ENCODE measurements around the gene PPP2R3A.
"Not testable (repeated sequence)": the region's sequence is repeated elsewhere in the genome, so short reads cannot be mapped to it uniquely, and the experiment has no call there.

PPP2R3A gene

DNA sequence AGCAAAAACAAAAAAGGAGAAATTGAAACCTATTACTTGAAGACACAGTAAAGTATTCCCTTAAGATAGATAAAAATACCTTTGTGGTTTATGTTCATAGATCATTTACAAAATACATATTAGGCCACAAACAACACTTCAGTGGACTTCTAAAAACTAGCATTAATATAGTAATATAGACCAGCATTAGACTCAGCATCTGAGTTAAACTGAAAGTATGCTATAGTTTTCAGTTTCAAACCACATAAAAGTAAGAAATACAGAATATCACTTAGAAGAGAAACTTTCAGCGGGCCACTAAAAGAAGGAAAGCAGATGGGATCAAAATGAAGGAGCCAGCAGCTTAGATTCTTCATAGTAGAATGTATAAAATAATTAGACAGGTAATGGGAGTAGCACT lies 144.0 kb downstream of the PPP2R3A start:
- DNase-seq = no peak

DNA sequence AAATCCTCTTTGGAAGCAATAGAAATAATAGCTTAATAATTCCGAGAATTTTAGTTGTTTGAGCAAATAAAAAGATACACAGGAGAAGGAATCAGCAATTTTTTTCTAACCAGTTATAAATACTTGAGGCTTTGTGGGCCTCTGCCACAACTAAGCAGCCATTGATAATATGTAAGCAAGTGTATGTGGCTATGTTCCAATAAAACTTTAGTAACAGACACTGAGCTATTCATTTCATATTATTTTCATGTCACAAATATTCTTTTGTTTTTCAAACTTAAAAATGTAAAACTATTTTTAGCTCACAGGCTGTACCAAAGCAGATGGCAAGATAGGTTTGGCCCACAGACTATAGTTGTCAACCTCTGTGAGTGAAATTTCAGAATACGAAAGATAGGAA lies 145.0 kb downstream of the PPP2R3A start:
- DNase-seq = no peak

DNA sequence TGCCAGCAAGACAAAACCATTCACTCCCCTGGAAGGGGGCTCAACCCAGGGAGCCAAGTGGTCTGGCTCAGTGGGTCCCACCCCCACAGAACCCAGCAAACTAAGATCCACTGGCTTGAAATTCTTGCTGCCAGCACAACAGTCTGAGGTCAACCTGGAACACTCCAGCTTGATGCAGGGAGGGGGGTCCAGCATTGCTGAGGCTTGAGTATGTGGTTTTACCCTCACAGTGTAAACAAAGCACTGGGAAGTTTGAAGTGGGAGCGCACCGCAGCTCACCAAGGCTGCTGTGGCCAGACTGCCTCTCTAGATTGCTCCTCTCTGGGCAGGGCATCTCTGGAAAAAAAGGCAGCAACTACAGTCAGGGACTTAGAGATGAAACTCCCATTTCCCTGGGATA lies 148.9 kb downstream of the PPP2R3A start:
- DNase-seq = no peak

DNA sequence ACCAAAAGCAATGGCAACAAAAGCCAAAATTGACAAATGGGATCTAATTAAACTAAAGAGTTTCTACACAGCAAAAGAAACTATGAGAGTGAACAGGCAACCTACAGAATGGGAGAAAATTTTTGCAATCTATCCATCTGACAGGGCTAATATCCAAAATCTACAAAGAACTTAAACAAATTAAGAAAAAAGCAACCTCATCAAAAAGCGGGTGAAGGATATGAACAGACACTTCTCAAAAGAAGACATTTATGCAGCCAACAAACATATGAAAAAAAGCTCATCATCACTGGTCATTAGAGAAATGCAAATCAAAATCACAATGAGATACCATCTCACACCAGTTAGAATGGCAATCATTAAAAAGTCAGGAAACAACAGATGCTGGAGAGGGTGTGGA lies 153.8 kb downstream of the PPP2R3A start:
- not testable (repeated sequence) for DNase-seq

DNA sequence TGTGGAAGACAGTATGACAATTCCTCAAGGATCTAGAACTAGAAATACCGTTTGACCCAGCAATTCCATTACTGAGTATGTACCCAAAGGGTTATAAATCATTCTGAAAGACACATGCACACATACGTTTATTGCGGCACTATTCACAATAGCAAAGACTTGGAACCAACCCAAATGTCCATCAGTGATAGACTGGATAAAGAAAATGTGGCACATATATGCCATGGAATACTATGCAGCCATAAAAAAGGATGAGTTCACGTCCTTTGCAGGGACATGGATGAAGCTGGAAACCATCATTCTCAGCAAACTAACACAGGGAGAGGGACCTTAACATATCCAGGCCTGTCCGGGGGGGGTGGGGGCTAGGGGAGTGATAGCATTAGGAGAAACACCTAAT lies 154.3 kb downstream of the PPP2R3A start:
- DNase-seq = not testable (repeated sequence)

DNA sequence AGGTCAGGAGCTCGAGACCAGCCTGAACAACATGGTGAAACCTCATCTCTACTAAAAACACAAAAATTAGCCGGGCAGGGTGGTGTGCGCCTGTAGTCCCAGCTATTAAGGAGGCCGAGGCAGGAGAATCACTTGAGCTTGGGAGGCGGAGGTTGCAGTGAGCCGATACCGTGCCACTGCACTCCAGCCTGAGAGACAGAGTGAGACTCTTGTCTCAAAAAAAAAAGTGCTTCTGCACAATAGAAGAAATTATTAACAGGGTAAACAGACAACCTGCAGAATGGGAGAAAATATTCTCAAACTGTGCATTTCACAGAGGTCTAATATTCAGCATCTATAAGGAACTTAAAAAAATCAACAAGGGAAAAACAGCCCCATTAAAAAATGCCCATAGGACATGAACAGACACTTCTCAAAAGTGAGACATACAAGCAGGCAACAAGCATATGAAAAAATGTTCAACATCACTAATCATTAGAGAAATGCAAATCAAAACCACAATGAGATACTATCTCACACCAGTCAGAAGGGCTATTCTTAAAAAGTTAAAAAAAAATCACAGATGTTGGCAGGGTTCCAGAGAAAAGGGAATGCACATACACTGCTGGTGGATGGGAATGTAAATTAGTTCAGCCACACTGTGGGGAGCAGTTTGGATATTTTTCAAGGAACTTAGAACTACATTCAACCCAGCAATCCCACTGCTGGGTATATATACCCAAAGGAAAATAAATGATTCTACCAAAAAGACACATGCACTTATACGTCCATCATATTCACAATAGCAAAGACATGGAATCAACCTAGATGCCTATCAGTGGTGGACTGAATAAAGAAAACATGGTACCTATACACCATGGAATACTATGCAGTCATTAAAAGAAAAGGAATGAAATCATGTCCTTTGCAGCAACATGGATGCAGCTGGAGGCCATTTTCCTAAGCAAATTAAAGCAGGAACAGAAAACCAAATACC lies 155.1 kb downstream of the PPP2R3A start:
- DNase-seq = no peak

DNA sequence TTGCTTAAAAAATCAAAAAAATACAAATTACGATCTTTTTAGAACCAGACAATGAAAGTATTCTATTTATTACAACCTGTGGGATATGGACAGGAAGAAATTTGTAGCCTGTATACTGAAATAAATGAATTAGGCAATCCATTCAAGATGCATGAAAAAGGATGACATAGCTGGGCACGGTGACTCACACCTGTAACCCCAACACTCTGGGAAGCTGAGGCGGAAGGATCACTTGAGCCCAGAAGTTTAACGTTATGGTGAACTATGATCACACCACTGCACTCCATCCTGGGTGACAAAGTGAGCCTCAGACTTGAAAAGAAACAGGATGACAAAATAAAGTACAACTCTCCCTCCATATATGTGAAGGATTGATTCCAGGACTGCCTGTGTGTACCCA lies 156.5 kb downstream of the PPP2R3A start:
- DNase-seq = no peak

DNA sequence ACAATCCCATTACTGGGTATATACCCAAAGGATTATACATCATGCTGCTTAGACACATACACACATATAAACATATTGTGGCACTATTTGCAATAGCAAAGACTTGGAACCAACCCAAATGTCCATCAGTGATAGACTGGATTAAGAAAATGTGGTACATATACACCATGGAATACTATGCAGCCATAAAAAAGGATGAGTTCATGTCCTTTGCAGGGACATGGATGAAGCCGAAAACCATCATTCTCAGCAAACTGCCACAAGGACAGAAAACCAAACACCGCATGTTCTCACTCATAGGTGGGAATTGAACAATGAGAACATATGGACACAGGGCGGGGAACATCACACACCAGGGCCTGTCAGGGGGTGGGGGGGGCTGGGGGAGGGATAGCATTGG lies 166.1 kb downstream of the PPP2R3A start:
- not testable (repeated sequence) for DNase-seq

DNA sequence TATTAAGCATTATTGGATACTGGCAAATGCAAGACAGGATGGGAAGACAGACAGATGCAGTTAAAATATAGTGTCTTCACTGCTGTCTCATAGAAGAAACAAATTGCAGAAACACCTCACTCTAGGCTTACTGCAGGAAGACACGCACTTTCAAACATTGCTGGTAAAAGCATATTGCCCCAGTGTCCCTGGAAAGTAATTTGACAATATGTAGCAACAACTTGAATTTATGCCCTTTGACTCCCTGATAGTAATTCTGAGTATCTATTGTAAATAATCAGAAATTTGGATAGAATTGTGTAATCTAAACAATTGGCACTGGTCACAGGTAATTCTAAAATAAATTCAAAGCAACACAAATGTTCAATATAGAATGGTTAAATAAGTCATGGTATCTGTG lies 168.6 kb downstream of the PPP2R3A start:
- no peak for DNase-seq

DNA sequence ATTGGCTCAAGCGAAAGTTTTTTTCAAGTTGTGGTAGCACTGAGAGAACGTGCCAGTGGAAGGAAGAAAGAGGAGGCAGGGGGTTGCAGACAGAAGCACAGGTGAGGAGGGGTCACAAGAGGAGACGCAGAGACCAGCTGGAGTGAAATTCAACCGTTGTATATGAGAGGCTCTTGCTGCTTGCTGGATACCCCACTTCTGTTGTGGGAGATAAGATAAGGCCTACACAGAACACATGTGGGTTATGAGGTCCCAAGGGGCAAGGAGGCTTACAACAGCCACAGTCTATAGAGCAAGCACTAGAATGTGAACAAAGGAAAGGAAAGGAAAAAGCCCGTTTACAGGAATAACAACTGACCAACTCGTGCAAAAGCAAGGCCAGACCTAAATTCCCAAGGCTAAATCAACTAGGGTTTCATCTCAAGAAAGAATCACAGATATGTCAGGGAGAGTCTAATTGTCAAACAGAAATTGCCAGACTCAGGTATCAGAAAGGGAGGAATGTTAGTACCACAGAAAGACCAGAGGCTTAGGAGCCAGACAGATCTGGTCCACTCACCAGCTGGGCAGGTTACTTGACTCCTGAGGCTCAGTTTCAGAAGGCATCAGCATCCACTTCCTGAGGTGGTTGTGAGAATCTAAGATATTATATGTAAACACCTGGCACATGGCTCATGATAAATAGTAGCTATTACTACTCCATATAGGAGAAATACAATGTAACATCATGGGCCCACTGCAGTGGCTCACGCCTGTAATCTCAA lies 169.7 kb downstream of the PPP2R3A start:
- DNase-seq = no peak

DNA sequence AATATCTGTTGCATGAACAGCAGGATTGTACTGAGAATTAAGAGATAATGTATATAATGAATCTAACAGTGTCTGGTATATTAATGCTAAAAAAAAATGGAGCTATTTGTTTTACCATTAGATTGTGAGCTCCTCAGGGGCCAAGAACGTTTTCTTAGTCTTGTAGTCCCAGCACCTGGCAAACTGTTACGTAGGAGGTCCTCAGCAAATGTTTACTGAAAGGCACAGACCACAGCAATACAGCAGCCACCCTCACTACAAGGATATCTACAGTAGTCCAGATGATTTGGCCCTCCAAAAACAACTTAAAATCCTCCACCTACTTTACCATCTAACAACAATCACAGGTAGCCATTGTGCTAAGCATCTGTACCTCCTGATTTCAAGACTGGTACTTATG lies 170.9 kb downstream of the PPP2R3A start:
- DNase-seq = no peak

DNA sequence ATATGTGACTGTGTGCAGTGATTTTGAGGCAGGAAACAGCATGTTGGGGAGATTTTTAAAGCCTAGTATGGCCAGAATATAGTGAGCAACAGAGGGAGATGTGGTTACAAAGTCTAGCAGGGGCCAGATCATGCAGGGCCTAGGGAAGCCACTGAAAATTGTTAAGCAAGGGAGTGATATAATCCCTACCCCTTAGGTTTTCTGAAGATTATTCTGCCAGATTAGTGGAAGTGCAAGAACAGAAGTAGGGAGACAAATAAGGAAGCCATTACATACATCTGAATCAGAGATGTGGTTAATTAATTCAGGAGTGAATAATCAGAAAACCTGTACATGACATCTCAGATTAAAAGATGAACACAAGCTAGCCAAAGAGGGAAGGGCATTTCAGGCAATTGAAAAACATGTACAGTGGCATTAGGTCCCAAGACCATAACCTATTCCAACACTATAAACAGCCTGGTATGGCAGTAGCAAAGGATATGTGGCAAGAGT lies 175.8 kb downstream of the PPP2R3A start:
- DNase-seq = no peak

DNA sequence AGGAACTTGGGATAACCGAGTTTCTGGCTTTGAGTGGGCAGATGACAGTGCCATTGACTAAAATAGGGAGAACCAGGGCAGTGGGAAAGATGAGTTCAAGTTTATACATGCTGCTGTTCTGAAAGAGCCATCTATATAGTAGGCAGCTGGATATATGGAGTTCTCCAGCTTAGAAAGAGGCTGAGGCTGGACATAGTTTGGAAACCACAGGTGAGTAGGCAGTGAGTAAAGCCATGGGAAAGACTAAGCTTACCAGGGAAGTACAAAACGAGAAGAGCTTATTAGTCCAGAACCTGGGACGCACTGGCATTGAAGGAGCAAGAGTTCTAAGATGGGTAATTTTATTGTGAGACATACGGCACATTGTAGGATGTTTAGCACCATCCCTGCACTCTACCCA lies 176.4 kb downstream of the PPP2R3A start:
- no peak for DNase-seq

DNA sequence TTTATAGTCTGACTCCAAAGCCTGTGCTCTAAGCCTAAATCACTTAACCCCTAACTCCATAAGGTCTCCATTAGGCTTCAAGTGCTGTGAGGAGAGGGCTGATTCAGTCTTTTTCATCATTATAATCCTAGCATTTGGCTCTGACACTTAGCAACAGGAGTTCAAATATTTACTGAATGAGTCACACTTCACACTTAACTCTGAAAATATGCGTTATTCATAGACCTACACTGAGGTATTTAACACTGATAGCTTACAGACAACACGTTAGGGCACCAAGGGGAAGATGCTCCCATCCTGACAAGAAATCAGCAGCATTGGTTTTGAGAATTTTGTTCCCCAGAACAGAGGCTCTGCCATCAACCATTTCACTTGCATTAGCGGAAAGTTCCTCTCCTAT lies 177.1 kb downstream of the PPP2R3A start:
- DNase-seq = no peak

DNA sequence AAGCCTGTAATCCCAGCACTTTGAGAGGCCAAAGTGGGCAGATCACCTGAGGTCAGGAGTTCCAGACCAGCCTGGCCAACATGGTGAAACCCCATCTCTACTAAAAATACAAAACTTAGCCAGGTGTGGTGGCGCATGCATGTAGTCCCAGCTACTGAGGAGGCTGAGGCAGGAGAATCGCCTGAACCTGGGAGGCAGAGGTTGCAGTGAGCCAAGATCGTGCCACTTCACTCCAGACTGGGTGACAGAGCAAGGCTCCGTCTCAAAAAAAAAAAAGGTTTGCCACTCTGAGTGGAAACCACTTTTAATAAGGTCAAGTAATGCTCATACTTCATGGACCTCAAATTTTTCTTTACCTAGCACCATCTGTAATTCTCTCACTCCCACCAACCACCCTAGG lies 178.9 kb downstream of the PPP2R3A start:
- DNase-seq = not testable (repeated sequence)

DNA sequence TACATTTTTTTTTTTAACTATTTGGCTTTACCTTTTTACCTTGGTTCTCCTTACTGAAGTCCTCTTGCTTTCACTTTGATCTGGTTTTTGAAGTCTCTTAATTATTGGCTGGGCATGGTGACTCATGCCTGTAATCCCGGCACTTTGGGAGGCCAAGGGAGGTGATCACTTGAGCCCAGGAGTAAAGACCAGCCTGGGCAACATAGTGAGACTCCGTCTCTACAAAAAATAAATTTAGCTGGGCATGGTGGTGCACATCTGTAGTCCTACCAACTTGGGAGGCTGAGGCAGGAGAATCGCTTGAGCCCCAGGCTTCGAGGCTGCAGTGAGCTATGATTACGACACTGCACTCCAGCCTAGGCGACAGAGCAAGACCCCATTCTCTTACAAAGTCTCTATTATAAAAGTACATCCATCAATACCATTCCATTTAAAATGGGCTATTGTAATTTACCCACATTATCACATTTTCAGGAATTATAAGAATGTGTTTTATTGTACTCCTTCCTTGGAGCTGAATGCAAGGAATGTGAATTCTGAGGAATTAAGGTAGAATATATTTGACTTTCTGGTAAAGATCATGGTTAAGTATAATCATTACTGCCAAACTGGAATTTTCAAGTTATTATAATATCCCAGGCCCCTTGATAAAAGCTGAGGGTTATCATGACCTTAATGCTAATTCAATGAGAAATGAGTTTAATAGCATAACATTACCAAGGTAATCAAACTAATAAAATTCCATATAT lies 181.6 kb downstream of the PPP2R3A start:
- no peak for DNase-seq

DNA sequence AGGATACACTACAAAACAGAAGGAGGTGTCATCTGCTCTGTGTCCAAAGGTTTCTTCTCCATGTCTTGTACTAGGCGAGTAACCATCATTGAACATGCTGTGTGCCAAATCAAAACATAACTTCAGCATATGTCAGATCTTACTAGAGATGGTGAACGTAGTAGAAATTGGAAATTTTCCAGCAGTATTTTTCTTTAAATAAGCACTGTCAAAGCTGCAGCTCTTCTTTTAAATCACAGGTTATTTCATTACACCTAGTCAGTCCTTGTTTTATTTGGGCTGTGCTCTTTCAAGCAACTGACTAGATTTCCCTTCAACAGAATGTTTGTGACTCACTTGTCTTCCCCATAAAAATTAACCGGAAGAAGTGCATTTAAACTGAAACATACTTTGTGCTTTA lies 184.1 kb downstream of the PPP2R3A start:
- DNase-seq = no peak

DNA sequence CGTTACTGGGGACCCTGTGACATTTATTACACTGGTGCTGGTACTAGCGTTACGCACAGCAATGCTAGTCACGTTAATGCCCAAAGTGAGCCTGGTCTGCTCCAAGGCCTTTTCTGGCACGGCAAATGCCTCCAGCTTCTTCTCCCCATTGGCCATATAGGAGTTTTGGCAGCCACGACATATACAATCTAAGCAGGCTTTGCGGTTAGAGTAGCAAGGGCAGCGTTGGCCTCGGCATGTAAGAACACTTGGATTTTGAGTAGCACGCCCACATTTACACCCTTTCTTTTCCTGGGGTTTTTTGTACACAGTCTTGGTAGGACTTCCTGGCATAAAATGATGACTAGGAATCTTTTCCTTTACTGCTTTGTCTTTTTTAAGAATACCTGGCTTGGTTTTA lies 185.7 kb downstream of the PPP2R3A start:
- no peak for DNase-seq

DNA sequence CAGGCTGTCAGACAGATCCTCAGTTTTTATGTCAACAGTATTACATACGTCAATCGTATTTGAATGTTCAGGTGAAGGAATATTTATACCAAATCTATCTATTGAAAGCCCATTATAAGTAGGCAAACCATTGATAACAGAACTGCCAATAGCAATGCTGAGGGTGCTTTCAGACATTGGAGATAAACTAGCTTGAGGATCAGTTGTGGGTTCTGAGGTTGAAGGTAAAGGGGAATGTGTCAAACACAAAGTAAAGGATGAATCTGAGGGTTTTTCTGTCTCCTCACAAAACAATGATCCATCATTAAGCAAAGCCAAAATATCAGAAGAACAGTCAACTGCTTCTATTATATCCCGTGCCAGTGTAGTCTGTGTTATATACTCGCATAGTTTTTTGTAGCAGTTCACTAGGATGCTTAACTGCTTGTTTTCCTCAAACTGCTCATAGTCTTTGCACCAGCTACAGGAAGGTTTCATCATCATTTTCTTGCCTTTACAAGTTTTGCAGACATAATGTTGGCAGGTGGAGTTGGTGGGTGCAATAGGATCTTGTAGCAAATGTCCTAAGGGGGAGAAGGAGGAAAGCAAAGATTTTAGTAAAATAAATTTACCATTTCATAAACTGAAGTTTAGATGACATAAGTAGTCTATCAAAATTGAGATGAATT lies 186.8 kb downstream of the PPP2R3A start:
- DNase-seq = no peak

DNA sequence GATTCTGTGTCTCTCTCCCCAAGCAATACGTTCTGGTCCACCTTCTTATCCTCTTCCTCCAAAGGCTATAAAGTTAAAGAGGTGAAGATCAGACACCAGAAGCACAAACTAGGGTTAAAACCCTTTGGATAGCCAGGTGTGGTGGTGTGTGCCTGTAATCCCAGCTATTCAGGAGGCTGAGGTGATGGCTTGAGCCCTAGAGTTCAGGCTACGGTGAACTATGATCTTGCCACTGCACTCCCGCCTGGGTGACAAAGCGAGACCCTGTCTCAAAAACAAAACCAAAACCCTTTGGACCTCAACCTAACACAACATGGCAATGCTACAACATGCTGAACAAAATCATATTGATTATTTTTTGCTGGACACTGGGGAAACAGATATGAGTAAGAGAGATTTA lies 187.4 kb downstream of the PPP2R3A start:
- no peak for DNase-seq

DNA sequence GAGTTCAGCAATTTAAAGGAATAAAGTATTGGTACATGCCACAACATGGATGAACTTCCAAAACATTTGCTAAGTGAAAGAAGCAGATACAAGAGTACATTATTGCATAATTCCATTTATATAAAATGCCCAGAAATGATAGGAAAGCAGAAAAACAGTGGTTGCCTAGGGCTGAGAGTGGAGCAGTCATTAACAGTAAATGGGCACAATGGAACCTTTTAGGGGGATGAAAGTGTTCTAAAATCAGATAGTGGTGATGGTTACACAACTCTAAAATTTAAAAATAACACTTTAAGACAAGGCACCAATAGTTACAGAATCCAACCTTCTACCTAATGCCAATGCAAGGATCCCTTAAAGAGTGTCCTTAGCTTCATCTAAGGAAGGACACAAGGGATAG lies 196.0 kb downstream of the PPP2R3A start:
- no peak for DNase-seq

DNA sequence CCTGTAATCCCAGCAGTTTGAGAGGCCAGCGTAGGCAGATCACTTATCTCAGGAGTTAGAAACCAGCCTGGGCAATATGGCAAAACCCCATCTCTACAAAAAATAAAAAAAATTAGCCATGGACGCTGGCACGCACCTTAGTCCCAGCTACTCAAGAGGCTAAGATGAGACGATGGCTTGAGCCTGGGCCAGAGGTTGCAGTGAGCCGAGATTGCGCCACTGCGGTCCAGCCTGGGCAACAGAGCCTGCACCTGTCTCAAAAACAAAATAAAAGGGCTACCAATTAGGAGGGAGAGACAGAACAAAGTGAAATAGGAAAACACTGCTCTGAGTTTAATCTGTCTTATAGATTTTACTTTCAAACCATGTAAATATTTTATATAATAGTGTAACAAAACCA lies 196.8 kb downstream of the PPP2R3A start:
- DNase-seq = no peak

DNA sequence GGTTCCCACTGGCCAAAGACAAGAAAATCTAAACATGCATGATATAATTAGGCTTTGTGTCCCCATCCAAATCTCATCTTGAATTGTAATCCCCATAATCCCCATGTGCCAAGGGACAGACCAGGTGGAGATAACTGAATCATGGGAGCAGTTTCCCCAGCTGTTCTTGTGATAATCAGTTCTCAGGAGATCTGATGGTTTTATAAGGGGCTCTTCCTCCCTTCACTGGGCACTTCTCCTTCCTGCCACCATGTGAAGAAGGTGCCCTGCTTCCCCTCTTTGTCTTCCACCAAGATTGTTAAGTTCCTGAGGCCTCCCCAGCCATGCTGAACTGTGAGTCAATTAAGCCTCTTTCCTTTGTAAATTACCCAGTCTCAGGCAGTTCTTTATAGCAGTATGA lies 198.1 kb downstream of the PPP2R3A start:
- not testable (repeated sequence) for DNase-seq
